Transverse colon (tissue), 4 donors: ENCODE measurements around the gene HAO2. TPM values are rescaled to one million over a fixed set of nuclear protein-coding genes. Genes with fewer than 3 reads are reported as not detected.

ENCODE experiments used
- DNase-seq: peaks from one replicate; pipeline ENCODE4 v3.0.0-alpha.2; 2019
- H3K27ac ChIP-seq, 4 donors: fragments of 200-600 bp; sonication (generic); 2 replicates each; pipeline ENCODE4 v1.5.1; 2016 to 2018; ENCODE audit warnings: inconsistent platforms in 4 of 4
- H3K27me3 ChIP-seq: fragments of 200-600 bp; sonication (generic); 2 replicates; pipeline ENCODE4 v1.5.1; 2017; ENCODE audit warnings: inconsistent platforms
- H3K36me3 ChIP-seq, 4 donors: fragments of 200-600 bp; sonication (generic); 2 replicates each; pipeline ENCODE4 v1.5.1; 2017 to 2019; ENCODE audit warnings: inconsistent platforms in 4 of 4
- H3K4me1 ChIP-seq, 4 donors: fragments of 200-600 bp; sonication (generic); 2 replicates each; pipeline ENCODE4 v1.5.1; 2017 to 2020; ENCODE audit warnings: inconsistent platforms in 4 of 4
- H3K4me3 ChIP-seq, 4 donors: fragments of 200-600 bp; sonication (generic); 1 replicate in 1 of 4; 2 replicates in 3 of 4; pipeline versions ENCODE4 v1.5.1 to v1.6.1; 2017 to 2019; ENCODE audit warnings: inconsistent platforms in 4 of 4
- H3K9me3 ChIP-seq, 2 donors: fragments of 200-600 bp; sonication (generic); 2 replicates each; pipeline ENCODE4 v1.5.1; 2017 to 2019; ENCODE audit warnings: inconsistent platforms in 2 of 2
- EP300 ChIP-seq: sonication (generic); formaldehyde crosslinking; IDR thresholded peaks from one replicate; pipeline ENCODE4 v1.6.1; 2017; ENCODE audit warnings: antibody characterized with exemption, low read depth
- POLR2A ChIP-seq: fragments of 450-650 bp; IDR thresholded peaks from one replicate; pipeline ENCODE4 v1.6.1; 2016; ENCODE audit warnings: antibody characterized with exemption, mild to moderate bottlenecking, moderate library complexity
- POLR2AphosphoS5 ChIP-seq, 3 donors: sonication (generic); formaldehyde crosslinking; IDR thresholded peaks; one replicate each; pipeline ENCODE4 v1.6.1; 2016; ENCODE audit warnings: antibody characterized with exemption in 3 of 3
- WGBS, 2 donors: methylation state at CpG; one replicate each; pipeline ENCODE4 v1.1.5; 2018; ENCODE audit warnings: low coverage in 1 of 2; 5-methylcytosine and 5-hydroxymethylcytosine counted together
- in situ Hi-C, 4 donors: fragments of 200-750 bp; cut with MboI; loops; one replicate each; pipeline versions ENCODE4 v1.15.0 to v1.15.1; 2017; ENCODE audit warnings: low sequenced_read_pairs in 3 of 4, low pct_ligation_motif_present in 1 of 4, low pct_unique_long_range_greater_than_20kb in 1 of 4
- intact Hi-C: fragments of 100-400 bp; cut with DNase I; formaldehyde crosslinking; loops from one replicate; pipeline ENCODE4 v1.15.1; 2023; ENCODE audit warnings: low total_unique reads
- total RNA-seq, 4 donors: library from RNA; depleted of rRNA; stranded (reverse); fragments of >200 nt; gene quantifications; one replicate each; pipeline ENCODE4 v1.1.0, GENCODE V29; 2016
- TF ChIP-seq, protein P1 (sequence below), 5 experiments: fragments of 200-600 bp in 3 of 5; fragments of 450-650 bp in 2 of 5; sonication (generic) in 3 of 5; IDR thresholded peaks; 1 replicate in 2 of 5; 2 replicates in 3 of 5; pipeline ENCODE4 v1.5.1; 2016 to 2017; ENCODE audit warnings: antibody characterized with exemption in 5 of 5, inconsistent platforms in 3 of 5, mild to moderate bottlenecking in 2 of 5, moderate library complexity in 1 of 5

Gene HAO2
- total RNA-seq, 4 donors from 2014 or later, result not detected

DNA sequence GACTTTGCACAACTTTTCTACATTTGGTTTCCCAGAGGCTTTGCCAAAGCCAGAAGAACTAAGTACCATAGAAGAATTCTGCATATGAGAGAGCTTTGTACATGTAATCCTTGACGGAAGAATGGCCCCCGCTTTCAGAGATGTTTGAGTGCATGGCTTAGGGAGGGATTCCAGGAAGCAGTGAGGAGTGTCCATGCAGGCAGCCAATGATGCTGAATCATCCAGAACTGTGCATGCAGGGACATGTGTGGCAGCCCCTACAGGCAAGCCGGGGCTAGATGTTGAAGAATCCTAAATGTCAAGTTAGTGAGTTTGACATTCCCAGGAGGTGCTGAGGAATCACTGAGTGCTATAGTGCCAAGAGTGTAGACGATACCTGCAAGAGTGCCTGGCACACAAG, 9.9 kb upstream of the HAO2 start:
- intact Hi-C loops, result no loop called here
- Histone ChIP-seq H3K36me3 (no peaks in the 10 kb centered on the region), H3K27me3 (no peaks in the 10 kb centered on the region), H3K9me3 (no peaks in the 10 kb centered on the region), H3K4me1 (no peaks in the 10 kb centered on the region), H3K4me3 (no peak overlapping the region), H3K27ac (no peak overlapping the region)
- TF ChIP-seq POLR2AphosphoS5 (IDR thresholded peaks at IDR 0.05) (no peak), EP300 (no peak), POLR2A (no peak)
- TF ChIP-seq, protein P1, sequence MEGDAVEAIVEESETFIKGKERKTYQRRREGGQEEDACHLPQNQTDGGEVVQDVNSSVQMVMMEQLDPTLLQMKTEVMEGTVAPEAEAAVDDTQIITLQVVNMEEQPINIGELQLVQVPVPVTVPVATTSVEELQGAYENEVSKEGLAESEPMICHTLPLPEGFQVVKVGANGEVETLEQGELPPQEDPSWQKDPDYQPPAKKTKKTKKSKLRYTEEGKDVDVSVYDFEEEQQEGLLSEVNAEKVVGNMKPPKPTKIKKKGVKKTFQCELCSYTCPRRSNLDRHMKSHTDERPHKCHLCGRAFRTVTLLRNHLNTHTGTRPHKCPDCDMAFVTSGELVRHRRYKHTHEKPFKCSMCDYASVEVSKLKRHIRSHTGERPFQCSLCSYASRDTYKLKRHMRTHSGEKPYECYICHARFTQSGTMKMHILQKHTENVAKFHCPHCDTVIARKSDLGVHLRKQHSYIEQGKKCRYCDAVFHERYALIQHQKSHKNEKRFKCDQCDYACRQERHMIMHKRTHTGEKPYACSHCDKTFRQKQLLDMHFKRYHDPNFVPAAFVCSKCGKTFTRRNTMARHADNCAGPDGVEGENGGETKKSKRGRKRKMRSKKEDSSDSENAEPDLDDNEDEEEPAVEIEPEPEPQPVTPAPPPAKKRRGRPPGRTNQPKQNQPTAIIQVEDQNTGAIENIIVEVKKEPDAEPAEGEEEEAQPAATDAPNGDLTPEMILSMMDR (IDR thresholded peaks at IDR 0.05), result no peak
- in situ Hi-C loops, result no loop called here
- no peak for DNase-seq
- WGBS, 2 donors, result 60 to 77% methylated on average over 4 of the region's 4 CpGs

DNA sequence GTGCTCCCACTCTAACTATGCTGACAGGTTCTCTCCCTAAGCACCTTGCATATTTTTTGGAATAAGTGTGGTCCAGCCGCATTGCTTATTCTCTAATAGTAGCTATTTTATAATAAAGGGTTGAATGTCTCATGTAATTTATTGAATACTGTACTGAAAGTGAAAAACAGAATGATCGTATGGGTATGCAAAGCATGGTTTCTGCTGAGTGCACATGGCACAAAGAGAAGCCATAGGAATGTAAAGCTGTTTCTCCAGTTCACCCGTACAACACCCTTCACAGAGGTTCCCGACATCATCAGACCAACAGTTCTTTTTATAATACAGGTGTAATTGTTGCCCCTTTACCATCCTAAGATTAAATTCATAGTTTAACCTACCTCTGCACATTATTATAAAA, 8.9 kb upstream of the HAO2 start:
- H3K4me1 ChIP-seq, result no peaks in the 10 kb centered on the region
- in situ Hi-C loops, result loop anchor here in 3 of 4 donors (10.0 kb wide), 2 partner anchors 75 to 85 kb away; no protein-coding TSS in a partner anchor
- TF ChIP-seq, protein P1 (IDR thresholded peaks at IDR 0.05), result no peak
- TF ChIP-seq POLR2A (no peak), EP300 (no peak), POLR2AphosphoS5 (IDR thresholded peaks at IDR 0.05) (no peak)
- no peak for DNase-seq
- H3K27ac ChIP-seq, result no peak overlapping the region
- WGBS, 2 donors, result 87 to 90% methylated on average over 4 of the region's 4 CpGs
- H3K27me3 ChIP-seq, result no peaks in the 10 kb centered on the region
- intact Hi-C loops, result no loop called here
- H3K4me3 ChIP-seq, result no peak overlapping the region
- H3K36me3 ChIP-seq, result no peaks in the 10 kb centered on the region
- no peaks in the 10 kb centered on the region for H3K9me3 ChIP-seq

DNA sequence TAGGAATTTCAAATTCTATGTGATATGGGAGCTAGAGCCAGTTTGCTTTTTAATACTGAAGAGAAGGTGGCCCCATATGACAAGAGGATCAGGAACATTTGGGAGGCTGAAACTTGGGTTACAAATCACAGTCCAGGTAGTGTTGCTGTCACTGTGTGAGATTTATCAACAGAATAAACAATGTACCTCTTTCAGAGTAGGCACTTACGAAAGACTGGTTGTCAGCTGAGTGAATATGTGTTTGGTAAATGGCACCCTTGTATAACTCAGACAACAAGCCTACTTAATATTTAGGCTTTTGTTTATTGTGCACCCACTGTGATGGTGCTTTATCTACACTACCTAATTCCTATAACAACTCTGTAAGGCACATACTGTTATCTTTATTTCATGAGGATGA, 7.4 kb upstream of the HAO2 start:
- TF ChIP-seq, protein P1 (IDR thresholded peaks at IDR 0.05), result no peak
- TF ChIP-seq POLR2AphosphoS5 (IDR thresholded peaks at IDR 0.05) (no peak), POLR2A (no peak), EP300 (no peak)
- H3K4me3 ChIP-seq, result no peak overlapping the region
- intact Hi-C loops (no loop called here), in situ Hi-C loops (loop anchor here in 3 of 4 donors (10.0 kb wide), 2 partner anchors 76 to 86 kb away; no protein-coding TSS in a partner anchor)
- H3K27ac ChIP-seq, result no peak overlapping the region
- WGBS, 2 donors, result 79% methylated on average over 1 of the region's 1 CpG; no CpG with 5 or more reads in 1 of the 2 donors
- H3K4me1 ChIP-seq, result no peaks in the 10 kb centered on the region
- H3K36me3 ChIP-seq, result no peaks in the 10 kb centered on the region
- H3K27me3 ChIP-seq, result no peaks in the 10 kb centered on the region
- no peak for DNase-seq
- H3K9me3 ChIP-seq, result no peaks in the 10 kb centered on the region

DNA sequence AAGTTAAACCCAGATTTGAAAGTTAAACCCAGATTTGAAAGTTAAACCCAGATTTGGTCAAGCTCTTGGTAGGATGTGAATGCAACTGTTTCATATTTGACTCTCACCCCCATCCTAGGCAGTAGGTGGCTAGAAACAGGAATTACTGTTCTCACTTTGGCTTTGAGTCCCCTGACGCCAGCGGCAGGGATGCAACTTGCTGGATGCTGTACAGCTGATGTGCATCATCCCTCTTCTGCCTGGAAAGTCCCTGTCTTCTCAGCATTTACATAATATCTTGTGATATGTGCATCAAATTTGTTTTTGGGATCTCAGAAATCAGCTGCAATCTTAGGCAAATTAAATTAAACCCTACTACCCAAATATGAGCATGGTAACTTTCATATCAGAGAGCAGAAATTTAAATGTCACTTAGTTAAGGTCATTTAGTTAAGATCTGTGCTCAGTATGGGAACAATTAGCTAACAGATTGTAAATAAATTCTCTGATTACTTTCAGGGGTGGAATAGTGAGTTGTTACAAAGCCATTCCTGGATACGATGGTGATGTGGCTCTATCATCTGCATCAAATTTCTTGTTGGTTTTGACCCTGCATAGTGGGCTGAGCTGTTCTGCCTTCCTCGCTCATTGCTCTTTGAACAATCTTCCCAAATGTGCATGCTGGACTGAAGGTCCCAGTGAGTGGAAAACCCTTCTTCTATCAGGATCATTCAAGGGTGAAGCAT, 6.8 kb upstream of the HAO2 start:
- TF ChIP-seq, protein P1 (IDR thresholded peaks at IDR 0.05), result no peak
- TF ChIP-seq POLR2AphosphoS5 (IDR thresholded peaks at IDR 0.05) (no peak), EP300 (no peak), POLR2A (no peak)
- WGBS, 2 donors, result 68 to 72% methylated on average over 2 to 4 of the region's 4 CpGs
- intact Hi-C loops (no loop called here), in situ Hi-C loops (loop anchor here in 3 of 4 donors (10.0 kb wide), 2 partner anchors 77 to 87 kb away; no protein-coding TSS in a partner anchor)
- Histone ChIP-seq H3K4me1 (no peaks in the 10 kb centered on the region), H3K36me3 (no peaks in the 10 kb centered on the region), H3K4me3 (no peak overlapping the region), H3K27me3 (no peaks in the 10 kb centered on the region), H3K27ac (no peak overlapping the region), H3K9me3 (no peaks in the 10 kb centered on the region)
- DNase-seq, result no peak
